Measurements from ENCODE around the gene MYO15A.

Gene MYO15A

DNA sequence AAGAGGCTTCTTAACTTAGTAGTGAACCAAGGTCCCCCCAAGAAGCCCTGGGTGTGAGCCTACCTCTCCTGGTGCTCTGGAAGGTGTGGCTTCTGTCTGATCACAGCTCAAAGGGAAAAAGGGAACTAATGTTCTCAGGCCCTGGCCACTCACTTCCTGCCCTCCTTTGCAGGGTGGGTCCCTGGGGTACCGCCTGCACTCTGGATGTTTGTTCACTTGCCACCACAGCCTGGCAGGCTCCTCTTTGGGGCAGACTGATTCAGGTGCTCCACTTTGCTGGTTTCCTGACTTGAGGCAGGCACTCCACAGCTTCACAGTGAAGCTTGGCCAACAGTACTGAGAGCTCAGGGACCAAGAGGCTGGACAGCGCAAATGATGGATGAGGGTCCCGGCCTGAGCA, 5.9 kb upstream of the MYO15A start:
- H3K9ac ChIP-seq (ENCODE audit: low read depth, low read length, poor library complexity, severe bottlenecking) = no peak overlapping the region
- no peaks in the 10 kb centered on the region for H3K9me2 ChIP-seq (replicated peaks; ENCODE audit: low read depth, low read length)
- H4K20me1 ChIP-seq (ENCODE audit: insufficient read depth, low read length, poor library complexity, severe bottlenecking) = no peaks in the 10 kb centered on the region
- no peak overlapping the region for H3K4me3 ChIP-seq (ENCODE audit: low read length, poor library complexity, severe bottlenecking)
- TF ChIP-seq EZH2phosphoT487 (IDR thresholded peaks at IDR 0.05; ENCODE audit: borderline replicate concordance) = no peak
- TF ChIP-seq, protein P1, sequence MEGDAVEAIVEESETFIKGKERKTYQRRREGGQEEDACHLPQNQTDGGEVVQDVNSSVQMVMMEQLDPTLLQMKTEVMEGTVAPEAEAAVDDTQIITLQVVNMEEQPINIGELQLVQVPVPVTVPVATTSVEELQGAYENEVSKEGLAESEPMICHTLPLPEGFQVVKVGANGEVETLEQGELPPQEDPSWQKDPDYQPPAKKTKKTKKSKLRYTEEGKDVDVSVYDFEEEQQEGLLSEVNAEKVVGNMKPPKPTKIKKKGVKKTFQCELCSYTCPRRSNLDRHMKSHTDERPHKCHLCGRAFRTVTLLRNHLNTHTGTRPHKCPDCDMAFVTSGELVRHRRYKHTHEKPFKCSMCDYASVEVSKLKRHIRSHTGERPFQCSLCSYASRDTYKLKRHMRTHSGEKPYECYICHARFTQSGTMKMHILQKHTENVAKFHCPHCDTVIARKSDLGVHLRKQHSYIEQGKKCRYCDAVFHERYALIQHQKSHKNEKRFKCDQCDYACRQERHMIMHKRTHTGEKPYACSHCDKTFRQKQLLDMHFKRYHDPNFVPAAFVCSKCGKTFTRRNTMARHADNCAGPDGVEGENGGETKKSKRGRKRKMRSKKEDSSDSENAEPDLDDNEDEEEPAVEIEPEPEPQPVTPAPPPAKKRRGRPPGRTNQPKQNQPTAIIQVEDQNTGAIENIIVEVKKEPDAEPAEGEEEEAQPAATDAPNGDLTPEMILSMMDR (conservative IDR thresholded peaks at IDR 0.05; ENCODE audit: low read length) = no peak
- no peak overlapping the region for H2AFZ ChIP-seq (ENCODE audit: low read length)
- H3K4me2 ChIP-seq (ENCODE audit: low read depth, low read length, poor library complexity, severe bottlenecking) = no peak overlapping the region
- no peaks in the 10 kb centered on the region for H3K4me1 ChIP-seq (ENCODE audit: insufficient read depth, low read length, poor library complexity, severe bottlenecking)
- H3K36me3 ChIP-seq (ENCODE audit: insufficient read depth, low read length) = peaks cover 23% of the 10 kb centered on the region; the same call in 1 of the 2 replicates
- H3K27me3 ChIP-seq (ENCODE audit: insufficient read depth, low read length, poor library complexity, severe bottlenecking) = no peaks in the 10 kb centered on the region
- H3K9me3 ChIP-seq (ENCODE audit: insufficient read depth, low read depth, low read length) = no peaks in the 10 kb centered on the region
- no peaks in the 10 kb centered on the region for H3K79me2 ChIP-seq (ENCODE audit: insufficient read depth, low read length)
- H3F3A ChIP-seq (ENCODE audit: low read depth) = no peaks in the 10 kb centered on the region

DNA sequence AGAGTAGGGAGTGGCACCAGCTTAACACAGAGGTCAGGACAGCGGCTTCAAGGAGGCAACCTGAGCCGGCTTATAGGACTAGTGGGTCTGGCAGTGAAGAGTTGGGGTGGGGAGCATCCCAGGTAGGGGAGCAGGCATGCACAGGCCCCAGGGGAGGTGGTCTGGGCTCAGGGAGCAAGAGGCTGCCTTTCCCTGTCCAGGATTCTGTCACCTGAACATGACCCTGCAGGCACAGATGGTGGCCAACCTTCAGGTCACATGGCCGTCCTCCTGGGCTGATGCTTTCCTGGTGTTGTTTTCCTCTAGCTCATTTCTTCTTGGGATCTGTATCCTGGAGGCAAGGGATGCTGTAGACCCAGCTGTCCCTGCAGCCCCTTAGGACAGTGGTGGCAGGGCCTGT, 3.5 kb upstream of the MYO15A start:
- Histone ChIP-seq H3K27me3 (ENCODE audit: insufficient read depth, low read length, poor library complexity, severe bottlenecking) (no peaks in the 10 kb centered on the region), H3K9me2 (replicated peaks; ENCODE audit: low read depth, low read length) (no peaks in the 10 kb centered on the region), H3K9me3 (ENCODE audit: insufficient read depth, low read depth, low read length) (no peaks in the 10 kb centered on the region), H3F3A (ENCODE audit: low read depth) (no peaks in the 10 kb centered on the region), H3K79me2 (ENCODE audit: insufficient read depth, low read length) (no peaks in the 10 kb centered on the region), H3K4me2 (ENCODE audit: low read depth, low read length, poor library complexity, severe bottlenecking) (no peak overlapping the region), H3K4me3 (ENCODE audit: low read length, poor library complexity, severe bottlenecking) (no peak overlapping the region), H3K4me1 (ENCODE audit: insufficient read depth, low read length, poor library complexity, severe bottlenecking) (peaks cover 5% of the 10 kb centered on the region), H3K9ac (ENCODE audit: low read depth, low read length, poor library complexity, severe bottlenecking) (no peak overlapping the region), H4K20me1 (ENCODE audit: insufficient read depth, low read length, poor library complexity, severe bottlenecking) (no peaks in the 10 kb centered on the region), H2AFZ (ENCODE audit: low read length) (no peak overlapping the region), H3K36me3 (ENCODE audit: insufficient read depth, low read length) (peaks cover 10% of the 10 kb centered on the region; the same call in 1 of the 2 replicates)
- TF ChIP-seq, protein P1 (conservative IDR thresholded peaks at IDR 0.05; ENCODE audit: low read length) = no peak
- no peak for TF ChIP-seq EZH2phosphoT487 (IDR thresholded peaks at IDR 0.05; ENCODE audit: borderline replicate concordance)

- Histone ChIP-seq H2AFZ (ENCODE audit: low read length) (no peak overlapping the region), H4K20me1 (ENCODE audit: insufficient read depth, low read length, poor library complexity, severe bottlenecking) (no peaks in the 10 kb centered on the region), H3K9me2 (replicated peaks; ENCODE audit: low read depth, low read length) (no peaks in the 10 kb centered on the region), H3K4me1 (ENCODE audit: insufficient read depth, low read length, poor library complexity, severe bottlenecking) (peaks cover 5% of the 10 kb centered on the region), H3K4me2 (ENCODE audit: low read depth, low read length, poor library complexity, severe bottlenecking) (no peak overlapping the region), H3K79me2 (ENCODE audit: insufficient read depth, low read length) (no peaks in the 10 kb centered on the region), H3K36me3 (ENCODE audit: insufficient read depth, low read length) (peaks cover 4% of the 10 kb centered on the region; the same call in 1 of the 2 replicates), H3F3A (ENCODE audit: low read depth) (no peaks in the 10 kb centered on the region), H3K9ac (ENCODE audit: low read depth, low read length, poor library complexity, severe bottlenecking) (no peak overlapping the region), H3K9me3 (ENCODE audit: insufficient read depth, low read depth, low read length) (no peaks in the 10 kb centered on the region), H3K4me3 (ENCODE audit: low read length, poor library complexity, severe bottlenecking) (no peak overlapping the region), H3K27me3 (ENCODE audit: insufficient read depth, low read length, poor library complexity, severe bottlenecking) (no peaks in the 10 kb centered on the region)
- TF ChIP-seq EZH2phosphoT487 (IDR thresholded peaks at IDR 0.05; ENCODE audit: borderline replicate concordance) = no peak
- TF ChIP-seq, protein P1 (conservative IDR thresholded peaks at IDR 0.05; ENCODE audit: low read length) = no peak
These were observed 3.0 kb upstream of the MYO15A start for GRCh38 chr17:18105595-18105994.

All from Loucy (cell line).